ENCODE data around the gene MED27.
A peak's percentile ranks its signal among the peaks of the same experiment; 100 is the strongest.

MED27 gene

GRCh38 chr9:131869348-131869747 lies 210.3 kb downstream of the MED27 start:
- no peaks in the 10 kb centered on the region for H3K4me1 Mint-ChIP-seq (ENCODE audit: low read depth in 2 of 2)
- H3K27me3 Mint-ChIP-seq = no peaks in the 10 kb centered on the region
- H3K4me3 Mint-ChIP-seq = no peak overlapping the region
- ATAC-seq (replicated peaks) (no peak), DNase-seq (no peak)
- H3K27ac Mint-ChIP-seq = peak overlapping the region in 1 of 2 donors; percentile 85
- peaks cover 14% of the 10 kb centered on the region for H3K36me3 Mint-ChIP-seq (ENCODE audit: insufficient read depth)
- H3K9me3 Mint-ChIP-seq = no peaks in the 10 kb centered on the region

GRCh38 chr9:131868766-131869165 lies 210.9 kb downstream of the MED27 start:
- DNase-seq (no peak), ATAC-seq (replicated peaks) (no peak)
- Mint-ChIP-seq H3K4me3 (no peak overlapping the region), H3K27me3 (no peaks in the 10 kb centered on the region), H3K4me1 (ENCODE audit: low read depth in 2 of 2) (no peaks in the 10 kb centered on the region), H3K9me3 (no peaks in the 10 kb centered on the region), H3K36me3 (ENCODE audit: insufficient read depth) (peaks cover 12% of the 10 kb centered on the region), H3K27ac (no peak overlapping the region)

- no peaks in the 10 kb centered on the region for H3K4me1 Mint-ChIP-seq (ENCODE audit: low read depth in 2 of 2)
- H3K27me3 Mint-ChIP-seq = no peaks in the 10 kb centered on the region
- H3K9me3 Mint-ChIP-seq = no peaks in the 10 kb centered on the region
- peaks cover 16% of the 10 kb centered on the region for H3K36me3 Mint-ChIP-seq (ENCODE audit: insufficient read depth)
- ATAC-seq (replicated peaks) (no peak), DNase-seq (no peak)
- peak overlapping the region in 1 of 2 donors; percentile 80 for H3K27ac Mint-ChIP-seq
- H3K4me3 Mint-ChIP-seq = no peak overlapping the region
Observed at GRCh38 chr9:131867611-131868192, 212.0 kb downstream of the MED27 start.

GRCh38 chr9:131865446-131866195 lies 214.0 kb downstream of the MED27 start:
- Mint-ChIP-seq H3K27ac (no peak overlapping the region), H3K9me3 (no peaks in the 10 kb centered on the region), H3K4me3 (no peak overlapping the region), H3K4me1 (ENCODE audit: low read depth in 2 of 2) (no peaks in the 10 kb centered on the region), H3K36me3 (ENCODE audit: insufficient read depth) (peaks cover 25% of the 10 kb centered on the region), H3K27me3 (no peaks in the 10 kb centered on the region)
- ATAC-seq (replicated peaks) = no peak
- no peak for DNase-seq

- ATAC-seq (replicated peaks) = no peak
- H3K27ac Mint-ChIP-seq = no peak overlapping the region
- no peak for DNase-seq
- H3K27me3 Mint-ChIP-seq = no peaks in the 10 kb centered on the region
- peaks cover 25% of the 10 kb centered on the region for H3K36me3 Mint-ChIP-seq (ENCODE audit: insufficient read depth)
- H3K4me3 Mint-ChIP-seq = no peak overlapping the region
- no peaks in the 10 kb centered on the region for H3K4me1 Mint-ChIP-seq (ENCODE audit: low read depth in 2 of 2)
- no peaks in the 10 kb centered on the region for H3K9me3 Mint-ChIP-seq
Observed at GRCh38 chr9:131864531-131864930, 215.1 kb downstream of the MED27 start.

- DNase-seq (no peak), ATAC-seq (replicated peaks) (no peak)
- peaks cover 20% of the 10 kb centered on the region for H3K36me3 Mint-ChIP-seq (ENCODE audit: insufficient read depth)
- peak overlapping the region in 1 of 2 donors; percentile 4 for H3K27ac Mint-ChIP-seq
- no peak overlapping the region for H3K4me3 Mint-ChIP-seq
- no peaks in the 10 kb centered on the region for H3K9me3 Mint-ChIP-seq
- H3K27me3 Mint-ChIP-seq = no peaks in the 10 kb centered on the region
- no peaks in the 10 kb centered on the region for H3K4me1 Mint-ChIP-seq (ENCODE audit: low read depth in 2 of 2)
Observed at GRCh38 chr9:131863306-131863896, 216.3 kb downstream of the MED27 start.

- ATAC-seq (replicated peaks) (no peak), DNase-seq (no peak)
- Mint-ChIP-seq H3K36me3 (ENCODE audit: insufficient read depth) (peaks cover 20% of the 10 kb centered on the region), H3K4me1 (ENCODE audit: low read depth in 2 of 2) (no peaks in the 10 kb centered on the region), H3K27ac (no peak overlapping the region), H3K9me3 (no peaks in the 10 kb centered on the region), H3K27me3 (no peaks in the 10 kb centered on the region), H3K4me3 (no peak overlapping the region)
Observed at GRCh38 chr9:131862261-131862660, 217.4 kb downstream of the MED27 start.

- Mint-ChIP-seq H3K9me3 (no peaks in the 10 kb centered on the region), H3K36me3 (ENCODE audit: insufficient read depth) (peaks cover 18% of the 10 kb centered on the region), H3K27ac (no peak overlapping the region), H3K4me3 (no peak overlapping the region), H3K27me3 (no peaks in the 10 kb centered on the region), H3K4me1 (ENCODE audit: low read depth in 2 of 2) (no peaks in the 10 kb centered on the region)
- ATAC-seq (replicated peaks) (no peak), DNase-seq (no peak)
Observed at GRCh38 chr9:131860430-131860829, 219.2 kb downstream of the MED27 start.

- Mint-ChIP-seq H3K27me3 (no peaks in the 10 kb centered on the region), H3K9me3 (no peaks in the 10 kb centered on the region)
- ATAC-seq (replicated peaks) = no peak
Observed at GRCh38 chr9:131858147-131858546, 221.5 kb downstream of the MED27 start.

GRCh38 chr9:131856105-131856504 lies 223.6 kb downstream of the MED27 start:
- Mint-ChIP-seq H3K4me3 (no peak overlapping the region), H3K27ac (no peak overlapping the region)
- ATAC-seq (replicated peaks) = no peak

More at GRCh38 chr9:131858147-131858546, 221.5 kb downstream of the MED27 start:
- Mint-ChIP-seq H3K36me3 (ENCODE audit: insufficient read depth) (peaks cover 13% of the 10 kb centered on the region), H3K4me1 (ENCODE audit: low read depth in 2 of 2) (peaks cover 0 to 1% of the 10 kb centered on the region in 2 donors), H3K4me3 (no peak overlapping the region), H3K27ac (no peak overlapping the region)
- no peak for DNase-seq

GRCh38 chr9:131854896-131855613 lies 224.6 kb downstream of the MED27 start:
- Mint-ChIP-seq H3K4me1 (ENCODE audit: low read depth in 2 of 2) (peaks cover 0 to 4% of the 10 kb centered on the region in 2 donors), H3K27ac (peak overlapping the region in 1 of 2 donors; percentile 38), H3K27me3 (no peaks in the 10 kb centered on the region), H3K4me3 (no peak overlapping the region), H3K36me3 (ENCODE audit: insufficient read depth) (no peaks in the 10 kb centered on the region), H3K9me3 (no peaks in the 10 kb centered on the region)
- no peak for ATAC-seq (replicated peaks)
- no peak for DNase-seq

More at GRCh38 chr9:131856105-131856504, 223.6 kb downstream of the MED27 start:
- H3K27me3 Mint-ChIP-seq = no peaks in the 10 kb centered on the region
- H3K36me3 Mint-ChIP-seq (ENCODE audit: insufficient read depth) = peaks cover 2% of the 10 kb centered on the region
- H3K4me1 Mint-ChIP-seq (ENCODE audit: low read depth in 2 of 2) = peaks cover 0 to 4% of the 10 kb centered on the region in 2 donors
- no peak for DNase-seq
- H3K9me3 Mint-ChIP-seq = no peaks in the 10 kb centered on the region

- no peaks in the 10 kb centered on the region for H3K27me3 Mint-ChIP-seq
- DNase-seq = no peak
- H3K4me3 Mint-ChIP-seq = no peak overlapping the region
- H3K9me3 Mint-ChIP-seq = no peaks in the 10 kb centered on the region
- no peaks in the 10 kb centered on the region for H3K36me3 Mint-ChIP-seq (ENCODE audit: insufficient read depth)
- H3K27ac Mint-ChIP-seq = peak overlapping the region in 1 of 2 donors; percentile 38
- H3K4me1 Mint-ChIP-seq (ENCODE audit: low read depth in 2 of 2) = peaks cover 0 to 4% of the 10 kb centered on the region in 2 donors
- no peak for ATAC-seq (replicated peaks)
Observed at GRCh38 chr9:131854334-131854733, 225.3 kb downstream of the MED27 start.

GRCh38 chr9:131853434-131853833 lies 226.2 kb downstream of the MED27 start:
- ATAC-seq (replicated peaks) (peak; percentile 35), DNase-seq (no peak)
- H3K36me3 Mint-ChIP-seq (ENCODE audit: insufficient read depth) = no peaks in the 10 kb centered on the region
- H3K27me3 Mint-ChIP-seq = no peaks in the 10 kb centered on the region
- no peak overlapping the region for H3K27ac Mint-ChIP-seq
- no peak overlapping the region for H3K4me3 Mint-ChIP-seq
- H3K4me1 Mint-ChIP-seq (ENCODE audit: low read depth in 2 of 2) = peaks cover 0 to 4% of the 10 kb centered on the region in 2 donors
- no peaks in the 10 kb centered on the region for H3K9me3 Mint-ChIP-seq
